Left lung (tissue), 10 donors: ENCODE measurements around the gene DTNA. TPM values are rescaled to one million over a fixed set of nuclear protein-coding genes. Genes with fewer than 3 reads are reported as not detected.

Experiments
- ATAC-seq: fragments of 200-7000 bp; cut with Tn5 transposase; one replicate; pipeline ENCODE4 v1.9.1; 2020; ENCODE audit warnings: moderate library complexity
- DNase-seq, 4 donors: peaks; one replicate each; pipeline ENCODE4 v3.0.0-alpha.2; 2013 to 2020
- H3K27ac ChIP-seq, 2 donors: fragments of 200-600 bp; sonication (generic) in 1 of 2; one replicate each; pipeline versions ENCODE4 v1.5.0 to v1.8.0; 2020 to 2021
- H3K27me3 ChIP-seq, 2 donors: fragments of 200-600 bp; sonication (generic) in 1 of 2; one replicate each; pipeline versions ENCODE4 v1.5.0 to v1.8.0; 2020 to 2021
- H3K36me3 ChIP-seq, 2 donors: fragments of 200-600 bp; sonication (generic) in 1 of 2; one replicate each; pipeline versions ENCODE4 v1.5.0 to v1.8.0; 2020 to 2021
- H3K4me1 ChIP-seq, 2 donors: fragments of 200-600 bp; one replicate each; pipeline ENCODE4 v1.8.0; 2021
- H3K4me3 ChIP-seq, 2 donors: fragments of 200-600 bp; sonication (generic) in 1 of 2; one replicate each; pipeline versions ENCODE4 v1.5.0 to v1.8.0; 2020 to 2021; ENCODE audit warnings: mild to moderate bottlenecking in 1 of 2
- H3K9me3 ChIP-seq, 2 donors: fragments of 200-600 bp; sonication (generic) in 1 of 2; one replicate each; pipeline versions ENCODE4 v1.5.0 to v1.8.0; 2020 to 2021
- intact Hi-C, 2 donors: fragments of 100-400 bp; cut with DNase I; formaldehyde crosslinking; loops; one replicate each; pipeline versions ENCODE4 v1.11.2 to v1.14.2; 2022
- polyA plus RNA-seq, 6 donors: library from polyadenylated mRNA; unstranded; fragments of 120-200 nt; gene quantifications; one replicate each; pipeline ENCODE4 v1.2.1, GENCODE V29; 2013; ENCODE audit not compliant: insufficient read length in 6 of 6
- total RNA-seq, 2 donors: library from RNA; stranded (reverse); fragmentation: NEBNext Ultra II Directional; extraction: Animal tissue kit (Norgen Biotek cat#: 25700); gene quantifications; one replicate each; pipeline ENCODE4 v1.2.1, GENCODE V29; 2021
- TF ChIP-seq, protein P1 (sequence below), 2 donors: fragments of 200-600 bp; sonication (generic) in 1 of 2; IDR thresholded peaks; one replicate each; pipeline versions ENCODE4 v1.5.0 to v1.8.0; 2021; ENCODE audit warnings: antibody characterized with exemption in 2 of 2
- donor health status: DM: no; HTN: yes; CAD: no.
- donor health status: DM: no; HTN: no; CAD: no.

DTNA gene
- total and polyA plus RNA-seq, 8 donors: 3.7 to 13.1 (median 11.2) TPM

DNA sequence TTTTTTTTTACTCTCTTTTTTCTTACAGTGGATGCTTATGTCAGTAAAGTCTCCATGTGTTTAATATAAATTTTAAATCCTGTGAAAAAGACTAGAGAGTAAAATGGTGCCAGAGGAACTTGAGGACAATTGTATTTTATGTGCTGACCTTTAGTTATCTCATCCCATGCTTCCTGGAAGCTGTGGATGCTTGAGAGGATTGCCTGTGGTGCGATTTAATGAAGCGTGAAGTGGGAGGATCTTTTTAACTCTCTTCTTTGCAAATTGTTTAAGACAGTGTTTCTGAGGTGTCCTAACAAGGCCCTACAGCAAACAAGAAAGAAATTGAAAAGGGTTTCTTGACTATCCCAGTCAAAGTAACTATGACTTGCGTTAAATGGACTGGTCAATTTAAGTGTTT lies 84.2 kb downstream of the DTNA start:
- no peak overlapping the region for H3K4me3 ChIP-seq
- H3K27ac ChIP-seq: no peak overlapping the region
- no peaks in the 10 kb centered on the region for H3K4me1 ChIP-seq
- DNase-seq: no peak
- TF ChIP-seq, protein P1, sequence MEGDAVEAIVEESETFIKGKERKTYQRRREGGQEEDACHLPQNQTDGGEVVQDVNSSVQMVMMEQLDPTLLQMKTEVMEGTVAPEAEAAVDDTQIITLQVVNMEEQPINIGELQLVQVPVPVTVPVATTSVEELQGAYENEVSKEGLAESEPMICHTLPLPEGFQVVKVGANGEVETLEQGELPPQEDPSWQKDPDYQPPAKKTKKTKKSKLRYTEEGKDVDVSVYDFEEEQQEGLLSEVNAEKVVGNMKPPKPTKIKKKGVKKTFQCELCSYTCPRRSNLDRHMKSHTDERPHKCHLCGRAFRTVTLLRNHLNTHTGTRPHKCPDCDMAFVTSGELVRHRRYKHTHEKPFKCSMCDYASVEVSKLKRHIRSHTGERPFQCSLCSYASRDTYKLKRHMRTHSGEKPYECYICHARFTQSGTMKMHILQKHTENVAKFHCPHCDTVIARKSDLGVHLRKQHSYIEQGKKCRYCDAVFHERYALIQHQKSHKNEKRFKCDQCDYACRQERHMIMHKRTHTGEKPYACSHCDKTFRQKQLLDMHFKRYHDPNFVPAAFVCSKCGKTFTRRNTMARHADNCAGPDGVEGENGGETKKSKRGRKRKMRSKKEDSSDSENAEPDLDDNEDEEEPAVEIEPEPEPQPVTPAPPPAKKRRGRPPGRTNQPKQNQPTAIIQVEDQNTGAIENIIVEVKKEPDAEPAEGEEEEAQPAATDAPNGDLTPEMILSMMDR (IDR thresholded peaks at IDR 0.05): no peak
- H3K36me3 ChIP-seq: no peaks in the 10 kb centered on the region
- intact Hi-C loops: no loop called here
- ATAC-seq: no peak
- no peaks in the 10 kb centered on the region for H3K27me3 ChIP-seq
- no peaks in the 10 kb centered on the region for H3K9me3 ChIP-seq

DNA sequence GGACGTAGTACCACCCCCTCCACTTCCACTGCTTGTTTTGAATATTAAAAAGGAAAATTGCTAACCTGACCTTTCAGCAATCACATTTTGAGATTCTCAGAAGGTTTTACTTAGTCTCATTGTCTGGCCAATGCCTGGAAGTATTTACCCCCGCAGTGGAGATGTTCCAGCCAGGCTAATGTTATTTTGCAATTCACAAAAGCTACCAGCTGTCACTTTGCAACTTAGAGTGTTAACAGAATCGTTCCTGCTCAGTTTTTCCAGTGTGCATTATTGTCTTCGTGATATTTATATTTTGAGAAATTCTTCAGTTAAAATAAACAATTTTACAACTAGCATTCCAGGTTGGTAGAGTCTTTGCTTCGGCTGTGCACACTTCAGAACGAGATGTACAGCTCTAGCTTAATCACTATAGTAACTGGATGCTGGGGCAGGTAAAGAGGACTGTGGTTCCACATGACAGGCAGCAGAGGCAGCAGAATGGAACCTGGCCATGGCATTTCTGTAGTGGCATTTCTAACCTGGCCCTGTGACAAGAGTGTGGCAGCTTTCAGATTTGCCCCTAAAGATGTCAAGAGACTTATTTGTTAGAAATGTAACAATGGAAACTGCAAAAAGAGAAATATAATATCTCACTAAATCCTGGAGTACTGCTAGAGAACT lies 85.1 kb downstream of the DTNA start:
- no peaks in the 10 kb centered on the region for H3K27me3 ChIP-seq
- intact Hi-C loops: no loop called here
- ATAC-seq (no peak), DNase-seq (no peak)
- H3K4me3 ChIP-seq: no peak overlapping the region
- no peaks in the 10 kb centered on the region for H3K9me3 ChIP-seq
- TF ChIP-seq, protein P1 (IDR thresholded peaks at IDR 0.05): no peak
- no peaks in the 10 kb centered on the region for H3K36me3 ChIP-seq
- H3K27ac ChIP-seq: no peak overlapping the region
- no peaks in the 10 kb centered on the region for H3K4me1 ChIP-seq

DNA sequence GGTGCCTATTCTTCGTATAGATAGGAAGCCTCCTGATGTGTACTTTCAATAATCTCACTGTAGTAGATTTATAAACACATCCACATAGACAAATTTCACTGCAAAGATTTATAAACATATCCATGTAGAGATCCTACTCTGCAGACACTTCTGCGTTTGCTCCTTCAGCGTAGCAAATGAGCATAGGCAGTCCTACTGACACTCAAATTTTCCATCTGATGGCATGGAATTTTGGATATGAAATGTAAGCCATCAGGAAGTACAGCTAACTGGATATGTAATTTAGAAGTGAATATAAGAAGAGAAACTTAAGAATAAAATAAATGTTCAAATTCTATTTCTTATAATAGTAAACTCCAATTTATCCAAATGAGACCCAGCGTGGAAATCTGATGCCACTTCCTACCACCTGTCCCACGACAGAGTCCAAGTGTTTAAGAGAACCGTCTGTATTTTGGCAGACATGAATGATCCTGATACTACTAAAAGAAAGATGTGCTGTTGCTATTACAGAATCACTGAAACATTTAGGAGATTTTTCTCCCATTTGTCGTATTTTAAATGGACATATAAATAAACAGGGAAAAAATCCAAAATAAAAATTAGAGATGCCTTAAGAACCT lies 86.0 kb downstream of the DTNA start:
- TF ChIP-seq, protein P1 (IDR thresholded peaks at IDR 0.05): no peak
- Histone ChIP-seq H3K27ac (no peak overlapping the region), H3K36me3 (no peaks in the 10 kb centered on the region), H3K27me3 (no peaks in the 10 kb centered on the region), H3K9me3 (no peaks in the 10 kb centered on the region), H3K4me3 (no peak overlapping the region), H3K4me1 (no peaks in the 10 kb centered on the region)
- intact Hi-C loops: no loop called here
- ATAC-seq (no peak), DNase-seq (no peak)

DNA sequence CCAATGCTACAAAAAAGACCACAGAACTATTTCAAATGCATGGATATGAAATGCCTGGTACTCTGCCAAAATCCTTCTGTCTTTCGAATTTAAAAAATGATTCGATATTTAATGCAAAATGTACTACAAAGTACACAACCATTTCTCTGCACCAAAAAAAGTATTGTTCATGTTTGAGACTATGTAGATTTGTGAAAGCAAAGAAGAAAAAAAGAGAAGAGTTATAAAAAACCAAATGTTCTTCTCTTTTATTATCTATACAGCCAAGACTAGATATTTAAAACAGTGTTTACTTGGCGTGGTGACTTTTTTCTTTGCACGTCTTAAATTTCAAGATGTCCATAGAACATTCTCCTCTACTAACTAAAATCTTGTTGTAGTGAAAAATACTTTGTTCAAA lies 89.2 kb downstream of the DTNA start:
- Histone ChIP-seq H3K9me3 (no peaks in the 10 kb centered on the region), H3K36me3 (no peaks in the 10 kb centered on the region), H3K27me3 (no peaks in the 10 kb centered on the region), H3K27ac (no peak overlapping the region), H3K4me3 (no peak overlapping the region), H3K4me1 (no peaks in the 10 kb centered on the region)
- intact Hi-C loops: no loop called here
- TF ChIP-seq, protein P1 (IDR thresholded peaks at IDR 0.05): no peak
- ATAC-seq (no peak), DNase-seq (no peak)

DNA sequence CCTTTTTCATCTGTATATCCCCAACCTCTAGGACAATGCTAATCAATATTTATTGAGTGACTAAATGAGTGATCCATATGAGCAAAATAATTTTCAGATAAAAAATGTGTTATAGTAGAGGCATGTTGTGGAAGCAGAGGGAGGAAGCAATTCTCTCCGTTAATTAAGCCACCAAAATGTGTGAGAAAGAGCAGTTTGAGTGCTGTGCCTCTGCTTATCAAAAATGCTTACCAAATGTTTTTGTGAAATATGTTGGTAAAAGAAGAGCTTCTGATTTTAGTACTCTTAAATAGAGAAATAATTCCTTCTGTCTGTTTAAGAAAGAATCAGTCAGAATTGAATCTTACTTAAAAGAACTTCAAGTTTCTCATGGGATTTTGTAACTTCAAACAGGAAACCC lies 90.3 kb downstream of the DTNA start:
- TF ChIP-seq, protein P1 (IDR thresholded peaks at IDR 0.05): no peak
- no peaks in the 10 kb centered on the region for H3K9me3 ChIP-seq
- ATAC-seq (no peak), DNase-seq (no peak)
- no peak overlapping the region for H3K4me3 ChIP-seq
- no peaks in the 10 kb centered on the region for H3K27me3 ChIP-seq
- intact Hi-C loops: no loop called here
- no peaks in the 10 kb centered on the region for H3K4me1 ChIP-seq
- no peaks in the 10 kb centered on the region for H3K36me3 ChIP-seq
- H3K27ac ChIP-seq: no peak overlapping the region
